Hepatocyte (in vitro differentiated cells): Measurements from ENCODE around the gene ANKRD35. TPM values are rescaled to one million over a fixed set of nuclear protein-coding genes. Genes with fewer than 3 reads are reported as not detected.
A peak's percentile ranks its signal among the peaks of the same experiment; 100 is the strongest.

Experiments used
- DNase-seq: peaks from one replicate; pipeline ENCODE4 v3.0.0-alpha.2; 2016; ENCODE audit warnings: low spot score
- H2AFZ ChIP-seq: fragments of 200-600 bp; sonication (generic); 2 replicates; pipeline ENCODE4 v1.6.0; 2016; ENCODE audit warnings: antibody characterized with exemption, mild to moderate bottlenecking
- H3K27ac ChIP-seq: fragments of 200-600 bp; sonication (generic); 2 replicates; pipeline ENCODE4 v1.5.1; 2016; ENCODE audit warnings: mild to moderate bottlenecking
- H3K27me3 ChIP-seq: fragments of 200-600 bp; sonication (generic); 2 replicates; pipeline ENCODE4 v1.6.1; 2016
- H3K36me3 ChIP-seq: fragments of 200-600 bp; sonication (generic); replicated peaks from 2 replicates; pipeline ENCODE4 v1.5.1; 2016; ENCODE audit warnings: low read depth; ENCODE audit not compliant: insufficient read depth
- H3K4me1 ChIP-seq: fragments of 200-600 bp; sonication (generic); 2 replicates; pipeline ENCODE4 v1.5.1; 2016; ENCODE audit warnings: mild to moderate bottlenecking, moderate library complexity; ENCODE audit not compliant: insufficient read depth
- H3K4me2 ChIP-seq: fragments of 200-600 bp; sonication (generic); 2 replicates; pipeline ENCODE4 v1.6.0; 2016
- H3K4me3 ChIP-seq: fragments of 200-600 bp; sonication (generic); 2 replicates; pipeline ENCODE4 v1.5.1; 2016; ENCODE audit warnings: mild to moderate bottlenecking
- H3K79me2 ChIP-seq: fragments of 200-600 bp; sonication (generic); 2 replicates; pipeline ENCODE4 v1.6.0; 2017; ENCODE audit warnings: mild to moderate bottlenecking
- H3K9me2 ChIP-seq: fragments of 200-600 bp; sonication (generic); replicated peaks from 2 replicates; pipeline ENCODE4 v1.6.0; 2017; ENCODE audit warnings: mild to moderate bottlenecking; ENCODE audit not compliant: insufficient read depth
- H3K9me3 ChIP-seq: fragments of 200-600 bp; sonication (generic); 2 replicates; pipeline ENCODE4 v1.5.1; 2016; ENCODE audit warnings: low read depth, mild to moderate bottlenecking
- H4K20me1 ChIP-seq: fragments of 200-600 bp; sonication (generic); 2 replicates; pipeline ENCODE4 v1.6.0; 2016; ENCODE audit warnings: mild to moderate bottlenecking; ENCODE audit not compliant: insufficient read depth, poor library complexity, severe bottlenecking
- CTCF ChIP-seq: fragments of 200-600 bp; sonication (generic); IDR thresholded peaks from 2 replicates; pipeline ENCODE4 v1.5.1; 2016; ENCODE audit warnings: antibody characterized with exemption, mild to moderate bottlenecking; ENCODE audit not compliant: poor library complexity
- EZH2 ChIP-seq: fragments of 200-600 bp; sonication (generic); IDR thresholded peaks from 2 replicates; pipeline ENCODE4 v1.6.1; 2016; ENCODE audit warnings: antibody characterized with exemption, mild to moderate bottlenecking, borderline replicate concordance
- EZH2phosphoT487 ChIP-seq: fragments of 200-600 bp; sonication (generic); IDR thresholded peaks from one replicate; pipeline ENCODE4 v1.6.1; 2018; ENCODE audit warnings: antibody characterized with exemption, mild to moderate bottlenecking, low read depth, moderate library complexity; ENCODE audit not compliant: unreplicated experiment, severe bottlenecking
- WGBS: methylation state at CpG from one replicate; pipeline ENCODE4 v1.1.6; 2016; ENCODE audit warnings: low lambda C conversion rate; ENCODE audit errors: missing lambda C conversion rate; 5-methylcytosine and 5-hydroxymethylcytosine counted together
- polyA plus RNA-seq: library from polyadenylated mRNA; unstranded; fragments of >200 nt; fragmentation: Nextera tagmentation; extraction: Ambion mirVana; gene quantifications from 2 replicates; pipeline ENCODE4 v1.2.1, GENCODE V29; 2016
- total RNA-seq: library from RNA; depleted of rRNA; stranded (reverse); fragments of >200 nt; gene quantifications from 2 replicates; pipeline ENCODE4 v1.2.3, GENCODE V29; 2014

Gene ANKRD35
- total and polyA plus RNA-seq, 2 experiments from 2014 or later: 0.43 to 2.2 TPM

- no peaks in the 10 kb centered on the region for H3K79me2 ChIP-seq
- H3K4me1 ChIP-seq: peaks cover 13% of the 10 kb centered on the region
- H3K4me3 ChIP-seq: no peak overlapping the region
- peak overlapping the region; percentile 36 for H2AFZ ChIP-seq
- no peaks in the 10 kb centered on the region for H3K9me2 ChIP-seq
- TF ChIP-seq CTCF: no peak
- TF ChIP-seq EZH2phosphoT487: no peak
- TF ChIP-seq EZH2: no peak
- no peaks in the 10 kb centered on the region for H3K36me3 ChIP-seq
- DNase-seq: no peak
- no peaks in the 10 kb centered on the region for H3K9me3 ChIP-seq
- H3K27me3 ChIP-seq: peaks cover 15% of the 10 kb centered on the region
- H4K20me1 ChIP-seq: no peaks in the 10 kb centered on the region
- no peak overlapping the region for H3K4me2 ChIP-seq
- H3K27ac ChIP-seq: peak overlapping the region; percentile 52
- WGBS: 37% methylated on average over 5 of the region's 5 CpGs
These were observed 5.9 kb downstream of the ANKRD35 start for GRCh38 chr1:145879775-145880174.

GRCh38 chr1:145878724-145879123 lies 6.9 kb downstream of the ANKRD35 start:
- Histone ChIP-seq H3K9me3 (no peaks in the 10 kb centered on the region), H3K27me3 (peaks cover 6% of the 10 kb centered on the region), H3K79me2 (no peaks in the 10 kb centered on the region), H3K9me2 (no peaks in the 10 kb centered on the region), H3K27ac (peak overlapping the region; percentile 52), H3K36me3 (no peaks in the 10 kb centered on the region), H2AFZ (no peak overlapping the region), H4K20me1 (no peaks in the 10 kb centered on the region), H3K4me2 (no peak overlapping the region), H3K4me1 (peaks cover 13% of the 10 kb centered on the region), H3K4me3 (no peak overlapping the region)
- TF ChIP-seq CTCF (no peak), EZH2 (no peak), EZH2phosphoT487 (no peak)
- no peak for DNase-seq
- WGBS: 86% methylated on average over 2 of the region's 2 CpGs

GRCh38 chr1:145877923-145878486 lies 7.7 kb downstream of the ANKRD35 start:
- TF ChIP-seq EZH2: no peak
- no peak for TF ChIP-seq EZH2phosphoT487
- no peak for TF ChIP-seq CTCF
- Histone ChIP-seq H3K27ac (peak overlapping the region; percentile 74), H3K4me2 (no peak overlapping the region), H2AFZ (peak overlapping the region; percentile 22), H3K9me2 (no peaks in the 10 kb centered on the region), H3K79me2 (no peaks in the 10 kb centered on the region), H3K9me3 (no peaks in the 10 kb centered on the region), H3K4me3 (no peak overlapping the region), H3K27me3 (no peaks in the 10 kb centered on the region), H4K20me1 (no peaks in the 10 kb centered on the region), H3K36me3 (no peaks in the 10 kb centered on the region), H3K4me1 (peaks cover 13% of the 10 kb centered on the region)
- 63% methylated on average over 7 of the region's 7 CpGs for WGBS
- DNase-seq: peak; percentile 60
